Lower leg skin (tissue), 3 donors: ENCODE measurements around the gene HABP2.

ENCODE experiments used
- POLR2A ChIP-seq, 2 donors: fragments of 450-650 bp; IDR thresholded peaks; one replicate each; pipeline ENCODE4 v1.6.1; 2016 to 2017; ENCODE audit warnings: antibody characterized with exemption in 2 of 2, mild to moderate bottlenecking in 1 of 2, moderate library complexity in 1 of 2
- TF ChIP-seq, protein P1 (sequence below), 3 donors: fragments of 450-650 bp; IDR thresholded peaks; one replicate each; pipeline ENCODE4 v1.5.1; 2016; ENCODE audit warnings: antibody characterized with exemption in 3 of 3, mild to moderate bottlenecking in 3 of 3, moderate library complexity in 2 of 3

DNA sequence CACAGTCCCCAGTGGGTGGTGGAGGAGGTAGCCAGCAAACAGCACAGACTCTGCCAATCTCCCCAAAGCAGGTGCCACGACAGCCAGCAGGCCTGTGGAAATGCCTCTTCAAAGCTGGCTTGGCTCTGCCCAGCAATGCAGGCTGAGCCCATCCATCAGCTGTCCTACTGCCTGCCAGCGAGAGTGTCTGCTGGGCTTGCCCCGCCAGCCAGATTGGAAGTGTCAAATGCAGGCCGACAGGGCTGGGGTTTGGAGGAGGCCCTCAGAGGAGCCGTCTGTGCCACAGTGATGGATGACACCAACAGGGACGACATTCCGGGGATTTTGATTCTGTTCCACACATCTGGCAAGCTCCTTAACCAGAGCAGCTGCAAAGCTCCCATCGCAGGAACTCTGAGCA is 16.7 kb downstream of the HABP2 start:
- no peak for TF ChIP-seq POLR2A (IDR thresholded peaks at IDR 0.05)
- TF ChIP-seq, protein P1, sequence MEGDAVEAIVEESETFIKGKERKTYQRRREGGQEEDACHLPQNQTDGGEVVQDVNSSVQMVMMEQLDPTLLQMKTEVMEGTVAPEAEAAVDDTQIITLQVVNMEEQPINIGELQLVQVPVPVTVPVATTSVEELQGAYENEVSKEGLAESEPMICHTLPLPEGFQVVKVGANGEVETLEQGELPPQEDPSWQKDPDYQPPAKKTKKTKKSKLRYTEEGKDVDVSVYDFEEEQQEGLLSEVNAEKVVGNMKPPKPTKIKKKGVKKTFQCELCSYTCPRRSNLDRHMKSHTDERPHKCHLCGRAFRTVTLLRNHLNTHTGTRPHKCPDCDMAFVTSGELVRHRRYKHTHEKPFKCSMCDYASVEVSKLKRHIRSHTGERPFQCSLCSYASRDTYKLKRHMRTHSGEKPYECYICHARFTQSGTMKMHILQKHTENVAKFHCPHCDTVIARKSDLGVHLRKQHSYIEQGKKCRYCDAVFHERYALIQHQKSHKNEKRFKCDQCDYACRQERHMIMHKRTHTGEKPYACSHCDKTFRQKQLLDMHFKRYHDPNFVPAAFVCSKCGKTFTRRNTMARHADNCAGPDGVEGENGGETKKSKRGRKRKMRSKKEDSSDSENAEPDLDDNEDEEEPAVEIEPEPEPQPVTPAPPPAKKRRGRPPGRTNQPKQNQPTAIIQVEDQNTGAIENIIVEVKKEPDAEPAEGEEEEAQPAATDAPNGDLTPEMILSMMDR (IDR thresholded peaks at IDR 0.05), result no peak
